HepG2 (cell line): Measurements from ENCODE around the gene CUEDC2. TPM values are rescaled to one million over a fixed set of nuclear protein-coding genes. Genes with fewer than 3 reads are reported as not detected.

Source experiments
- AKAP8 ChIP-seq: sonication (generic); formaldehyde crosslinking; IDR thresholded peaks from 2 replicates; pipeline ENCODE4 v1.5.1; 2020; ENCODE audit warnings: mild to moderate bottlenecking, missing genetic modification reagents
- ARHGAP35 ChIP-seq: sonication (generic); formaldehyde crosslinking; IDR thresholded peaks from 2 replicates; pipeline ENCODE4 v1.9.0; 2022; ENCODE audit warnings: mild to moderate bottlenecking, inconsistent platforms, moderate library complexity, missing genetic modification reagents, borderline replicate concordance
- ATF7-NPFF ChIP-seq: sonication (generic); formaldehyde crosslinking; IDR thresholded peaks from 2 replicates; pipeline ENCODE4 v1.8.1; 2023; ENCODE audit warnings: mild to moderate bottlenecking, low read depth, missing genetic modification reagents, moderate library complexity
- BHLHE40 ChIP-seq: IDR thresholded peaks from 2 replicates; pipeline ENCODE4 v1.6.1; 2011; ENCODE audit warnings: low read length, improper control_type of control experiment
- BORCS8-MEF2B ChIP-seq: sonication (generic); formaldehyde crosslinking; IDR thresholded peaks from 2 replicates; pipeline ENCODE4 v1.8.0; 2022; ENCODE audit warnings: mild to moderate bottlenecking, missing genetic modification reagents
- EP300 ChIP-seq, 3 experiments: sonication (generic) in 1 of 3; formaldehyde crosslinking in 1 of 3; IDR thresholded peaks; 2 replicates each; pipeline versions ENCODE4 v1.5.1 to v1.6.1; 2011 to 2020; ENCODE audit warnings: low read depth in 2 of 3, low read length in 2 of 3, borderline replicate concordance in 1 of 3, improper control_type of control experiment in 1 of 3, mild to moderate bottlenecking in 1 of 3, missing genetic modification reagents in 1 of 3, moderate library complexity in 1 of 3
- ETV5 ChIP-seq: IDR thresholded peaks from 2 replicates; pipeline ENCODE4 v1.6.1; 2018; ENCODE audit warnings: missing biosample characterization, missing genetic modification reagents, inconsistent platforms, borderline replicate concordance
- HNRNPL ChIP-seq: fragments of 200-400 bp; formaldehyde crosslinking; IDR thresholded peaks from 2 replicates; pipeline ENCODE4 v1.6.1; 2017; ENCODE audit warnings: mild to moderate bottlenecking, low read depth, low read length
- NCOA1 ChIP-seq: sonication (generic); formaldehyde crosslinking; IDR thresholded peaks from 2 replicates; pipeline ENCODE4 v1.9.0; 2021; ENCODE audit warnings: missing genetic modification reagents
- NCOR1 ChIP-seq: fragments of 200-600 bp; sonication (generic); IDR thresholded peaks from 2 replicates; pipeline ENCODE4 v1.7.0; 2017; ENCODE audit warnings: antibody characterized with exemption, low read length, borderline replicate concordance
- POLR2A ChIP-seq, 2 experiments: IDR thresholded peaks; 2 replicates each; pipeline ENCODE4 v1.6.1; 2011; ENCODE audit warnings: low read depth in 2 of 2, low read length in 2 of 2, mild to moderate bottlenecking in 1 of 2, moderate library complexity in 1 of 2; ENCODE audit not compliant: insufficient read depth in 1 of 2
- RARA ChIP-seq: IDR thresholded peaks from 2 replicates; pipeline ENCODE4 v1.6.1; 2016; ENCODE audit warnings: missing genetic modification reagents, missing compliant biosample characterization
- SALL1 ChIP-seq: sonication (generic); formaldehyde crosslinking; IDR thresholded peaks from 2 replicates; pipeline ENCODE4 v1.8.0; 2022; ENCODE audit warnings: mild to moderate bottlenecking, missing genetic modification reagents
- SP4 ChIP-seq: sonication (generic); formaldehyde crosslinking; IDR thresholded peaks from 2 replicates; pipeline ENCODE4 v1.8.1; 2023; ENCODE audit warnings: mild to moderate bottlenecking, missing genetic modification reagents
- XRCC5 ChIP-seq: fragments of 200-400 bp; formaldehyde crosslinking; optimal IDR thresholded peaks from 2 replicates; pipeline ENCODE3; 2017; ENCODE audit warnings: mild to moderate bottlenecking, low read length
- ZFY ChIP-seq: sonication (generic); formaldehyde crosslinking; IDR thresholded peaks from 2 replicates; pipeline ENCODE4 v1.4.0; 2020; ENCODE audit warnings: missing genetic modification reagents
- ZKSCAN5 ChIP-seq: sonication (generic); formaldehyde crosslinking; IDR thresholded peaks from 2 replicates; pipeline ENCODE4 v1.5.1; 2020; ENCODE audit warnings: mild to moderate bottlenecking, missing genetic modification reagents
- ZNF160 ChIP-seq: sonication (generic); formaldehyde crosslinking; IDR thresholded peaks from 2 replicates; pipeline ENCODE4 v1.8.0; 2022; ENCODE audit warnings: mild to moderate bottlenecking, inconsistent platforms, missing genetic modification reagents
- ZNF281 ChIP-seq: sonication (generic); formaldehyde crosslinking; IDR thresholded peaks from 2 replicates; pipeline ENCODE4 v1.4.0; 2020; ENCODE audit warnings: missing genetic modification reagents, borderline replicate concordance
- ZNF350 ChIP-seq: sonication (generic); formaldehyde crosslinking; IDR thresholded peaks from 2 replicates; pipeline ENCODE4 v1.4.0; 2020; ENCODE audit warnings: mild to moderate bottlenecking, low read depth, missing genetic modification reagents, borderline replicate concordance
- ZNF563 ChIP-seq: sonication (generic); formaldehyde crosslinking; IDR thresholded peaks from 2 replicates; pipeline ENCODE4 v1.8.0; 2022; ENCODE audit warnings: mild to moderate bottlenecking, moderate library complexity, missing genetic modification reagents
- ZNF615 ChIP-seq: sonication (generic); formaldehyde crosslinking; IDR thresholded peaks from 2 replicates; pipeline ENCODE4 v1.5.0; 2020; ENCODE audit warnings: mild to moderate bottlenecking, missing genetic modification reagents, borderline replicate concordance
- ZNF749 ChIP-seq: sonication (generic); formaldehyde crosslinking; IDR thresholded peaks from 2 replicates; pipeline ENCODE4 v1.8.0; 2022; ENCODE audit warnings: mild to moderate bottlenecking, missing genetic modification reagents, moderate library complexity, borderline replicate concordance
- ZSCAN25 ChIP-seq: sonication (generic); formaldehyde crosslinking; IDR thresholded peaks from 2 replicates; pipeline ENCODE4 v1.8.0; 2022; ENCODE audit warnings: mild to moderate bottlenecking, missing genetic modification reagents
- polyA plus RNA-seq, 8 experiments: library from polyadenylated mRNA; depleted of rRNA in 3 of 8; stranded (reverse) in 7 of 8; unstranded in 1 of 8; fragments of >200 nt; fragmentation: Illumina TruSeq in 4 of 8; extraction: Trizol in 4 of 8; gene quantifications; 2 replicates each; pipeline versions ENCODE4 v1.2.1 to v1.2.3, GENCODE V29; 2011 to 2016; ENCODE audit warnings: low read depth in 4 of 8, missing spikeins in 1 of 8, mixed read lengths in 1 of 8; ENCODE audit not compliant: insufficient read depth in 1 of 8
- total RNA-seq, 5 experiments: library from RNA; depleted of rRNA; stranded (reverse); fragments of >200 nt; fragmentation: Illumina TruSeq; extraction: Trizol; gene quantifications; 2 replicates each; pipeline ENCODE4 v1.2.3, GENCODE V29; 2016; ENCODE audit warnings: low read depth in 1 of 5
- TF ChIP-seq, protein P1 (sequence below), 2 experiments: sonication (generic) in 1 of 2; formaldehyde crosslinking in 1 of 2; IDR thresholded peaks; 2 replicates each; pipeline versions ENCODE4 v1.4.0 to v1.6.1; 2018 to 2020; ENCODE audit warnings: missing genetic modification reagents in 2 of 2, borderline replicate concordance in 1 of 2, low read depth in 1 of 2, mild to moderate bottlenecking in 1 of 2, missing biosample characterization in 1 of 2

Gene CUEDC2
- total and polyA plus RNA-seq, 2 of the 13 experiments (the other 11 are each of a cell fraction or from before 2014, with no cell fraction given), result 13.1 to 18.4 TPM

- TF ChIP-seq POLR2A (IDR thresholded peaks at IDR 0.05; ENCODE audit: insufficient read depth in 1 of 2, low read depth in 2 of 2, low read length in 2 of 2) (peak in 1 of 2 experiments; percentile 58; a peak in 2 of 4 replicates), ZKSCAN5 (no peak), BORCS8-MEF2B (CRISPR knock-in tag) (peak; percentile 49; the same call in 1 of the 2 replicates), NCOA1 (0 out of 2 replicates have a peak, but pooled peaks have one; percentile 27), NCOR1 (peak; percentile 61; the same call in 1 of the 2 replicates), EP300 (IDR thresholded peaks at IDR 0.05; ENCODE audit: low read depth in 2 of 2, low read length in 2 of 2) (peak; percentile 59 to 60; a peak in 2 of 4 replicates), EP300 (CRISPR knock-in tag; IDR thresholded peaks at IDR 0.05; ENCODE audit: borderline replicate concordance) (no peak; the same call in 1 of the 2 replicates), ZSCAN25 (CRISPR knock-in tag) (peak; percentile 78), HNRNPL (peak; percentile 67; the same call in 1 of the 2 replicates), ARHGAP35 (CRISPR knock-in tag) (no peak), ZNF350 (CRISPR knock-in tag) (peak; percentile 47), ZNF615 (CRISPR knock-in tag) (peak; percentile 57; the same call in 1 of the 2 replicates), ETV5 (CRISPR knock-in tag) (peak; percentile 42; the same call in 1 of the 2 replicates), SALL1 (CRISPR knock-in tag) (peak; percentile 66), ZFY (CRISPR knock-in tag) (no peak; the same call in 1 of the 2 replicates), ZNF160 (CRISPR knock-in tag) (peak; percentile 66; the same call in 1 of the 2 replicates), XRCC5 (peak; percentile 65), SP4 (CRISPR knock-in tag) (no peak), AKAP8 (CRISPR knock-in tag) (0 out of 2 replicates have a peak, but pooled peaks have one; percentile 31), ZNF749 (peak; percentile 46; the same call in 1 of the 2 replicates), BHLHE40 (0 out of 2 replicates have a peak, but pooled peaks have one; percentile 24), ZNF563 (CRISPR knock-in tag) (0 out of 2 replicates have a peak, but pooled peaks have one; percentile 17), ZNF281 (CRISPR knock-in tag) (peak; percentile 74; the same call in 1 of the 2 replicates), RARA (CRISPR knock-in tag) (peak; percentile 56), ATF7-NPFF (CRISPR knock-in tag) (peak; percentile 57; the same call in 1 of the 2 replicates)
- TF ChIP-seq, protein P1, sequence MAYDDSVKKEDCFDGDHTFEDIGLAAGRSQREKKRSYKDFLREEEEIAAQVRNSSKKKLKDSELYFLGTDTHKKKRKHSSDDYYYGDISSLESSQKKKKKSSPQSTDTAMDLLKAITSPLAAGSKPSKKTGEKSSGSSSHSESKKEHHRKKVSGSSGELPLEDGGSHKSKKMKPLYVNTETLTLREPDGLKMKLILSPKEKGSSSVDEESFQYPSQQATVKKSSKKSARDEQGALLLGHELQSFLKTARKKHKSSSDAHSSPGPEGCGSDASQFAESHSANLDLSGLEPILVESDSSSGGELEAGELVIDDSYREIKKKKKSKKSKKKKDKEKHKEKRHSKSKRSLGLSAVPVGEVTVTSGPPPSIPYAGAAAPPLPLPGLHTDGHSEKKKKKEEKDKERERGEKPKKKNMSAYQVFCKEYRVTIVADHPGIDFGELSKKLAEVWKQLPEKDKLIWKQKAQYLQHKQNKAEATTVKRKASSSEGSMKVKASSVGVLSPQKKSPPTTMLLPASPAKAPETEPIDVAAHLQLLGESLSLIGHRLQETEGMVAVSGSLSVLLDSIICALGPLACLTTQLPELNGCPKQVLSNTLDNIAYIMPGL (CRISPR knock-in tag; IDR thresholded peaks at IDR 0.05; ENCODE audit: borderline replicate concordance in 1 of 2, low read depth in 1 of 2), result peak; percentile 23 to 34; a peak in 1 of 4 replicates
Measured at GRCh38 chr10:102434394-102435132, 2.2 kb upstream of the CUEDC2 start (continued).
